DND-41 (cell line): ENCODE measurements around the gene NKPD1.

Source experiments
- ATAC-seq: fragments of 200-7000 bp; cut with Tn5 transposase; 3 replicates; pipeline ENCODE4 v1.9.1; 2021; ENCODE audit warnings: low read depth; ENCODE audit not compliant: insufficient read depth
- DNase-seq: peaks from one replicate; pipeline ENCODE4 v3.0.0-alpha.2; 2020
- H2AFZ ChIP-seq: 2 replicates; pipeline ENCODE4 v1.6.0; 2012; ENCODE audit warnings: low read depth, low read length
- H3K27ac ChIP-seq: 2 replicates; pipeline ENCODE4 v1.5.1; 2012; ENCODE audit warnings: low read length, inconsistent platforms
- H3K27me3 ChIP-seq: fragments of 200-600 bp; sonication (generic); 2 replicates; pipeline ENCODE4 v1.6.0; 2012; ENCODE audit warnings: low read length, mild to moderate bottlenecking, inconsistent platforms; ENCODE audit not compliant: insufficient read depth, poor library complexity
- H3K36me3 ChIP-seq: 2 replicates; pipeline ENCODE4 v1.5.1; 2012; ENCODE audit warnings: low read length, inconsistent platforms; ENCODE audit not compliant: insufficient read depth
- H3K4me1 ChIP-seq: 2 replicates; pipeline ENCODE4 v1.5.1; 2012; ENCODE audit warnings: mild to moderate bottlenecking, low read length; ENCODE audit not compliant: insufficient read depth
- H3K4me2 ChIP-seq: 2 replicates; pipeline ENCODE4 v1.6.0; 2012; ENCODE audit warnings: mild to moderate bottlenecking, moderate library complexity, low read length, inconsistent platforms; ENCODE audit not compliant: insufficient read depth
- H3K4me3 ChIP-seq, 2 experiments: fragments of 200-600 bp in 1 of 2; shearing (Covaris generic) in 1 of 2; 2 replicates each; pipeline ENCODE4 v1.5.1; 2012 to 2016; ENCODE audit warnings: inconsistent platforms in 2 of 2, low read length in 2 of 2, mild to moderate bottlenecking in 2 of 2, low read depth in 1 of 2, moderate library complexity in 1 of 2
- H3K79me2 ChIP-seq: 2 replicates; pipeline ENCODE4 v1.6.0; 2012; ENCODE audit warnings: low read length, inconsistent platforms; ENCODE audit not compliant: insufficient read depth
- H3K9ac ChIP-seq: 2 replicates; pipeline ENCODE4 v1.6.0; 2012; ENCODE audit warnings: low read depth, mild to moderate bottlenecking, inconsistent platforms, low read length, moderate library complexity
- H3K9me3 ChIP-seq: 2 replicates; pipeline ENCODE4 v1.5.1; 2012; ENCODE audit warnings: low read length, moderate library complexity, mild to moderate bottlenecking, inconsistent platforms; ENCODE audit not compliant: insufficient read depth, severe bottlenecking
- H4K20me1 ChIP-seq: 2 replicates; pipeline ENCODE4 v1.6.0; 2012; ENCODE audit warnings: low read length; ENCODE audit not compliant: insufficient read depth
- EZH2 ChIP-seq: IDR thresholded peaks from 3 replicates; pipeline ENCODE4 v1.6.1; 2012; ENCODE audit warnings: borderline replicate concordance, low read depth, mild to moderate bottlenecking, moderate library complexity, low read length, inconsistent platforms; ENCODE audit not compliant: severe bottlenecking
- TF ChIP-seq, protein P1 (sequence below): IDR thresholded peaks from 2 replicates; pipeline ENCODE4 v1.5.1; 2012; ENCODE audit warnings: borderline replicate concordance, low read length, moderate library complexity, mild to moderate bottlenecking; ENCODE audit not compliant: poor library complexity, severe bottlenecking; ENCODE audit errors: extremely low read depth

Gene NKPD1

DNA sequence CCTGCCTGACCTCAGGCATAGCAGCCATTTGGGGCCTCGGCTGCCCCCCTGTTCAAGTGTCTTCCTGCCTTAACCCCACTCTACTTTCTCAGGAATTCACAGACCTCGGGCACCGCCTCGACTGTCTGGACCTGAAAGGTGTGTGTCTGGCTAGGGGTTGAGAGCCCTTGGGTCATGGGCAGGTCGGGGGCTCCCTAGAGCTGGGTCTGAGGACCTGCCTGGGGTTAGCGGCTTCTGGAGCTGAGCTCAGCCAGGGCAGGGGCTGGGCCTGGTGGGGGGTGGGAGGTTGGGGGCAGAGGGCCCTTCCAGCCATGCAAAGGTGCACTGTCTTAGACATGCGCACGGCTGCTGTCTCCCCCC lies 20.7 kb downstream of the NKPD1 start:
- Histone ChIP-seq H3K4me1 (no peaks in the 10 kb centered on the region), H3K9ac (no peak overlapping the region), H3K4me3 (no peak overlapping the region), H3K79me2 (peaks cover 32% of the 10 kb centered on the region), H2AFZ (no peak overlapping the region), H3K27ac (no peak overlapping the region), H3K9me3 (no peaks in the 10 kb centered on the region), H4K20me1 (peaks cover 60% of the 10 kb centered on the region), H3K27me3 (no peaks in the 10 kb centered on the region), H3K4me2 (no peak overlapping the region), H3K36me3 (peaks cover 47% of the 10 kb centered on the region)
- DNase-seq (no peak), ATAC-seq (no peak)
- TF ChIP-seq EZH2 = no peak
- TF ChIP-seq, protein P1, sequence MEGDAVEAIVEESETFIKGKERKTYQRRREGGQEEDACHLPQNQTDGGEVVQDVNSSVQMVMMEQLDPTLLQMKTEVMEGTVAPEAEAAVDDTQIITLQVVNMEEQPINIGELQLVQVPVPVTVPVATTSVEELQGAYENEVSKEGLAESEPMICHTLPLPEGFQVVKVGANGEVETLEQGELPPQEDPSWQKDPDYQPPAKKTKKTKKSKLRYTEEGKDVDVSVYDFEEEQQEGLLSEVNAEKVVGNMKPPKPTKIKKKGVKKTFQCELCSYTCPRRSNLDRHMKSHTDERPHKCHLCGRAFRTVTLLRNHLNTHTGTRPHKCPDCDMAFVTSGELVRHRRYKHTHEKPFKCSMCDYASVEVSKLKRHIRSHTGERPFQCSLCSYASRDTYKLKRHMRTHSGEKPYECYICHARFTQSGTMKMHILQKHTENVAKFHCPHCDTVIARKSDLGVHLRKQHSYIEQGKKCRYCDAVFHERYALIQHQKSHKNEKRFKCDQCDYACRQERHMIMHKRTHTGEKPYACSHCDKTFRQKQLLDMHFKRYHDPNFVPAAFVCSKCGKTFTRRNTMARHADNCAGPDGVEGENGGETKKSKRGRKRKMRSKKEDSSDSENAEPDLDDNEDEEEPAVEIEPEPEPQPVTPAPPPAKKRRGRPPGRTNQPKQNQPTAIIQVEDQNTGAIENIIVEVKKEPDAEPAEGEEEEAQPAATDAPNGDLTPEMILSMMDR = no peak

DNA sequence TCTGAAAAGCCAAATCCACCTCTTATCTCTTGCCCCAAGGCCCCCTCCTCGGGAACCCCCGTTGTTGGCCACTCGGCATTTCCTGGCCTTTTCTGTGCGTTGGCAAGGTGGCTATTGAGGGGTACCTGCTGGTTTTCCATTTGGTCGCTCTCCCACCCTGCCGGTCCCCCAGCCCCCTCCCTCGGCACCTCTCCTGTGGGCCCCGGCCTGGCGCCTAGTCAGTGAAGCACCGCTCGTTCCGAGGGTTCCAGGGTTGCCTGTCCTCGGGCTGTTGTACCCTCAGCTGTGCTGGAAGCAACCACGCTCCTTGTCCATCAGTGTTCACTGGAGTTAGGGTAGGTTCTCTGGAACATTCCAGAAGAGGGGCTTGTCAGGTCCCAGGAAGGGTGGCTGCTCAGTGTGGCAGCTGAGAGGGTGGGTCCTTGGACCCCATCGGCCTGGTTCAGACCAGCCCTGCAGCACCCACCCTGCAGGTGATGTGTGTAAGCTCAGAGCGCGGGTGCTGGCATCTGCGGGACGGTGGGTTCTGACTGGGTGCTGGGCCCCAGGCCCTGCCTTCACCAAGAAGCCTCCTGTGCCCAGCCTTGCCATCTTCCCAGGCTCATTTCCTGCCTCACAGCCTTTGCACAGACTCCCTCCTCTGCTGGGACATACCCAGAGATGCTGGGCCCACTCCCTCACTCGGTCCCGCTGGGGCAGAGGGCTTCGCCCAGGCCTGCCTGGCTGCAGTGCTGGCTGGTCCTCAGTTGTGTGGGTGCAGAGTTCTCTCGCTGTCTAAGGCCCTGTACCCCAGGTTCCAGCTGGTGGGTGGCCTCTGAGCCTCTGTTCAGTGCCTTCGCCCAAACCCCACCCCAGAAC lies 21.3 kb downstream of the NKPD1 start:
- Histone ChIP-seq H3K9me3 (no peaks in the 10 kb centered on the region), H3K79me2 (peaks cover 37% of the 10 kb centered on the region), H4K20me1 (peaks cover 63% of the 10 kb centered on the region), H3K4me3 (no peak overlapping the region), H3K4me1 (no peaks in the 10 kb centered on the region), H3K27ac (no peak overlapping the region), H2AFZ (no peak overlapping the region), H3K27me3 (no peaks in the 10 kb centered on the region), H3K4me2 (no peak overlapping the region), H3K36me3 (peaks cover 41% of the 10 kb centered on the region), H3K9ac (no peak overlapping the region)
- DNase-seq = no peak
- TF ChIP-seq, protein P1 = no peak
- no peak for TF ChIP-seq EZH2
- no peak for ATAC-seq

DNA sequence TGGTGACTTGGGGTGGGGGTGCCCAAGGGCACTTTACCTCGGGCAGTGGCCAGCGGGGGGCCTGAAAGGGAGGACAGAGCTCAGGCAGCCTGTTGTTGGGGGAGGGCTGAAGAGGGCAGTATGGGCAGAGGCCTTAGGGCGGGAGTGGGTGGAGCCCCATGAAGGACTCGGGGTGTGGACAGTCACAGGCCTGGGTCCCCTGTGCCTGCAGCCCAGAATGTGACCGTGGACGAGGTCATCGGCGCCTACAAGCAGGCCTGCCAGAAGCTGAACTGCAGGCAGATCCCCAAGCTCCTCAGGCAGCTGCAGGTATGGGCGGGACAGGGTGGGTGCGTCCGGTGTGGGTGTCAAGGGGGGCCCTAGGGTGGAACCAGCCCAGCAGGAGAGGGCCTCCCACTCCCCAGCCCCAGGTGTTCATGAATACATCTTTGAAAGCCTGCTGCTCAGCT lies 22.5 kb downstream of the NKPD1 start:
- DNase-seq (no peak), ATAC-seq (no peak)
- no peak overlapping the region for H3K27ac ChIP-seq
- H3K4me1 ChIP-seq = no peaks in the 10 kb centered on the region
- H3K27me3 ChIP-seq = no peaks in the 10 kb centered on the region
- H4K20me1 ChIP-seq = peaks cover 74% of the 10 kb centered on the region
- no peak overlapping the region for H3K4me2 ChIP-seq
- H3K36me3 ChIP-seq = peaks cover 33% of the 10 kb centered on the region
- H3K79me2 ChIP-seq = peaks cover 49% of the 10 kb centered on the region
- no peak for TF ChIP-seq EZH2
- TF ChIP-seq, protein P1 = no peak
- no peak overlapping the region for H2AFZ ChIP-seq
- H3K9ac ChIP-seq = no peak overlapping the region
- no peaks in the 10 kb centered on the region for H3K9me3 ChIP-seq
- no peak overlapping the region for H3K4me3 ChIP-seq
